Muscle of back (tissue), 11 donors: Measurements from ENCODE around the gene PLCL2. TPM values are rescaled to one million over a fixed set of nuclear protein-coding genes. Genes with fewer than 3 reads are reported as not detected.

Experiments used
- DNase-seq, 3 donors: peaks; one replicate each; pipeline versions ENCODE4 v3.0.0 to v3.0.0-alpha.2; 2013
- polyA plus RNA-seq, 10 donors: library from polyadenylated mRNA; unstranded; fragments of 120-200 nt; gene quantifications; one replicate each; pipeline ENCODE4 v1.2.1, GENCODE V29; 2013; ENCODE audit not compliant: insufficient read length in 10 of 10

Gene PLCL2
- polyA plus RNA-seq, 10 donors, result 7.7 to 18.1 (median 11.4) TPM

DNA sequence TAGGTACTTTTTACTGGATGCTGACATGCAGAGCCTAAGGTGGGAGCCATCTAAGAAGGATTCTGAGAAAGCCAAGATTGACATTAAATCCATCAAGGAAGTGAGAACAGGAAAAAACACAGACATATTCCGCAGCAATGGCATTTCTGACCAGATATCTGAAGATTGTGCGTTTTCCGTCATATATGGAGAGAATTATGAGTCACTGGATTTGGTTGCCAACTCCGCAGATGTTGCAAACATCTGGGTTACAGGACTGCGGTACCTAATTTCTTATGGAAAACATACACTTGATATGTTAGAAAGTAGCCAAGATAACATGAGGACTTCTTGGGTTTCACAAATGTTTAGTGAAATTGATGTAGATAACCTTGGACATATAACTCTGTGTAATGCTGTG is 125.1 kb downstream of the PLCL2 start:
- DNase-seq, result peak in 2 of 3 donors; percentile 14 to 20

DNA sequence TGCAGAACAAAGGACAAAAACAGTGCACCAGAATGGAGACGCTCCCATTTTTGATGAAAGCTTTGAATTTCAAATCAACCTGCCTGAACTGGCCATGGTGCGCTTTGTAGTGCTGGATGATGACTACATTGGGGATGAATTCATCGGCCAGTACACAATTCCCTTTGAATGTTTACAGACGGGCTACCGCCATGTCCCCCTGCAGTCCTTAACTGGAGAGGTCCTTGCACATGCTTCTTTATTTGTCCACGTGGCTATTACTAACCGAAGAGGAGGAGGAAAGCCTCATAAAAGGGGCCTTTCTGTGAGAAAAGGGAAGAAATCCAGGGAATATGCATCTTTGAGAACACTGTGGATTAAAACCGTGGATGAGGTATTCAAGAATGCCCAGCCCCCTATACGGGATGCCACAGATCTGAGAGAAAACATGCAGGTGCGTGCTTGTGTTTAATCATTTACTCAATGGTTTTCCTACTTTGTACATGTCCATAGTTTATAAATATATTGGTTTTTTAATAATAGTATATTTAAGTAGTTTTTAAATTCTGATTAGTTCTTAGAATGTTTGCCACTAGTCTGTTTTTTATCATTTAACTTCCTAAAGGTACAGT is 127.1 kb downstream of the PLCL2 start:
- DNase-seq, result no peak

DNA sequence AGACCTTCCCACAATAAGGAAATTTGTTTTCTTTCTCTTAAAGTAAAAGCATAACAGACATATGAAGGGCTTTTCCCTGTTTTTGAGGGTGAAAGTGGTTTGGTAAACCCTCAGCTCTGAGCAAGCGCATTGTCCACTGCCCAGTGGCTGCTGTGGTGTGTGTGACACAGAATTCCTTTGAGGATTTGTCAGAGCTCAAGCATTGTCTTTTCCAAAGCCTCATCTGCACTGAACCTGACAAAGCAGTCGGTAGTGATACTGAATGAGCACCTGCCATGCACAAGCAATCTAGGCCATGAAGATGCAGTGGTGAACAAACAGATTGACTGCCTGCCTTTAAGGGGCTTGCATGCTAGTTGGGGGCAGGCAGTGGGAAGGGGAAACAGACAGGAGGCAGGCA is 128.3 kb downstream of the PLCL2 start:
- no peak for DNase-seq

DNA sequence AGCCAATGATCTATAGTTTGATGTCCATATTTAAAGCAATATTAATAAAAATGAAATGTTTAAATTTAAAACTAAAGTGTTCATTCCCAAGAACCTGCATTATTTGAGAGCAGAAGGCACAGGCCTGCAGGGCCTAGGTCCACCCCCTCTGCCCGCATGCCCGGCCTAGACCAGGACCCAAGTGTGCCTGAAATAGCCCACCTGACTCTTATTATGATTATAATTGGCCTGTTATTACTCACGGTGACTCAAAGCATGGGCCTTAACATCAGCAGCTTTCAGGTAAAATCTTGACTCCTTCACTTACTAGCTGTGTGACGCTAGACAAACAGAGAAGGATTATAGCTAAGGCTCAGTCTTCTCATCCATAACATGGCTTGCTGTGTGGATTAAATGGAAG is 128.8 kb downstream of the PLCL2 start:
- DNase-seq, result no peak

DNA sequence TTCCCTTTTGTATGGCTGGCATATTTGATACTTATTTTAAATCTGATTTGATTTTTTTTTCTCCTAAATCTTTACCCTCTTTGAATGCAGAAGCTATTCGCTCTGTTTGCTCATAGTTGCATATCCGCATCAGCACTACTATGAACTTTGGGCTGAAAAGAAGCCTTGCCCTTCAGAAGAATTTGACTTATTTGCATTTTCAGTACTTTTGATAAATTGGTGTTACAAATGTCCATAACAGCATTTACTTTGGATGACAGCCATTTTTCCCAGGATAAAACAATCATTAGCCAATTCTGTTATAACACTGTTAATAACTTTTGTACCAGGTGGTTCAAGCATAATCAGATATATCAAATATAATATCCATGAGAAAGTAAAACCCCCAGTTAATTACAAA is 129.5 kb downstream of the PLCL2 start:
- no peak for DNase-seq

DNA sequence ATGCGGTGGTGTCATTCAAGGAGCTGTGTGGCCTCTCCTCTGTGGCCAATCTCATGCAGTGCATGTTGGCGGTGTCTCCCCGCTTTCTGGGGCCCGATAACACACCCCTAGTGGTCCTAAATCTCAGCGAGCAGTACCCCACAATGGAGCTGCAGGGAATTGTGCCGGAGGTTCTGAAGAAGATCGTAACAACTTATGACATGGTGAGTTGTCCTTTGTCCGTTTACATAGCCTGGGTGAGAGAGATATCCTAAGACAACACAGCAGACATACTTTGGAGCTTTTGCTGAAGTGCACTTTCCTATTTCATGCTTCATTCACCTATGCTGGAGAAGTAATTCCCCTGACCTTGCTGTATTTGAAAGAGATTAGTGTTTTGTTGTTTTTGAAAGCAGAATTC is 130.0 kb downstream of the PLCL2 start:
- DNase-seq, result no peak

DNA sequence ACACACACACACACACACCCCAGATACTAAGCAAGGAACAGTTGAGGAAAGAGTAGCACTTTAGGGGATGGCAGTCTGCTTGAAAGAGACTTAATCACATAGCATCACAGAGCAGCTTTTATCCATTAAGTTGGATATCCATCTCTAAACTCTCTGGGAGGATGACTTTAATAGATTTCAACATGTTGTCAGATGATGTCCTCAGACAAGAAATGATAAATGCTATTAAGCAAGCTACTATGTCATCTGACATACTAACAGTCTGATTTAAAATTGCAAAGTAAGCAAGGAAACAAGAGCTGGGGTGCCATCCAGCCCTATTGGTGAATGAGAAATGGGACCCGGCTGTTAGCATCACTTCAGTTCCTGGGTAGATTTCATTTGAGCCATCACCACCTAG is 136.9 kb downstream of the PLCL2 start:
- no peak for DNase-seq

DNA sequence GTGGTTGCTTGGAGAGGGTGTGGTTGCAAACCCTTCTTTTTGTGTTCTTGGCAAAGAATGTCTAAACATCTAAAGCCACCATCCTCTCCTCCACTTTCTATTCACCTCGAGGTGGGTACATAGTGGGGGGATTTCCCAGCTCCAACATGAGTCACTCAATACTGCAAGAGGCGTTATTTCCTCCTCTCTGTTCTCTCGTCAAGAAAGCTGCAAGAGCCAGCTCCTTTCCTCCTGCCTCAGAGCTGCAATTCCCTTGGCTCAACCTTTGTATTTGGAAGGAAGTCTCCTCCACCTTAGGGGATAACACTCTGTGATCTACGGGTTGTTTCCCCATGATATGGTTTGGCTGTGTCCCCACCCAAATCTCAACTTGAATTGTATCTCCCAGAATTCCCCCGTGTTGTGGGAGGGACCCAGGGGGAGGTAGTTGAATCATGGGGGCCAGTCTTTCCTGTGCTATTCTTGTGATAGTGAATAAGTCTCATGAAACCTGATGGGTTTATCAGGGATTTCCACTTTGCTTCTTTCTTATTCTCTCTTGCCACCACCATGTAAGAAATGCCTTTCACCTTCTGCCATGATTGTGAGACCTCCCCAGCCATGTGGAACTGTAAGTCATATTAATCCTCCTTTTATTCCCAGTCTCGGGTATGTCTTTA is 138.4 kb downstream of the PLCL2 start:
- DNase-seq, result no peak

DNA sequence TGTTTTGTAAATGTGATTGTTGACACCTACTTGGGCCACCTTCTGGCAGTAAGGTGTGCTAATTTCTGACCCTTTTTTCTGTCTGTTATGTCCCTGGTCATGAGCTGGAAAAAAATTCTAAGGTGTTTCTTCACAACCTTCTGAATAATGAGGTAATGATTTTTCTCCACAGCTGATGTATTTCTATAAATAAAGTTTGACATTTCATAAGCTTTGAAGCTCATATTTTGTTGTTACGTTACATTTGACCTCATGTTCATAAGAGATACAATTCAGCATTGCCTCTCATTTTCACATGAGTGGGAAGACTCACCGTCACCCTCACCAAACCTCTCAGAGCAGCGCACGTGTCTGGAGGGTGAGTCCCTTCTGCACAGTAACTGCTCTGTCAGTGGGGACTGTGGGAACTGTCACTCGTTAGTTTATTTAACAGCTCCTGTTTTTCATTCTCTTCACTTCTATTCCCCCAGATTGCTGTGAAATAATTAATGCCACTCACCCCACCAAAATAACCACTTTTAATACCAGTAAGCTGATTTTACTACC is 140.9 kb downstream of the PLCL2 start:
- DNase-seq, result no peak

DNA sequence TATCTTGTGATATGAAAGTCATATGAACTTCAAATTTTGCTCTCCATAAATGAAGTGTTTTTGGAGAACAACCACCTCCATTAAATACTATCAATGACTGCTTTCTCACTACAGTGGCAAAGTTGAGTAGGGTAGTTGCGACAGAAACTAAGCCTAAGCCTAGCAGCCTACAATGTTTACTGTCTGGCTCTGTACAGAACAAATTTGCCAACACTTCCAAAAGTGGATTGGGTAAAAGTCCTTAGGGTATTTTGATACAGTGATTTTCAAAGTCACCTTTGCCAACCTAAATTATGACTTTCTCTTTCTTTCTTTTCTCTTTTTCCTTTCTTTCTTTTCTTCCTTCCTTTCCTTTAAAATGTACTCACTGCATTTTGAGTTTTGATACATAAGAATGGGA is 142.6 kb downstream of the PLCL2 start:
- no peak for DNase-seq

DNA sequence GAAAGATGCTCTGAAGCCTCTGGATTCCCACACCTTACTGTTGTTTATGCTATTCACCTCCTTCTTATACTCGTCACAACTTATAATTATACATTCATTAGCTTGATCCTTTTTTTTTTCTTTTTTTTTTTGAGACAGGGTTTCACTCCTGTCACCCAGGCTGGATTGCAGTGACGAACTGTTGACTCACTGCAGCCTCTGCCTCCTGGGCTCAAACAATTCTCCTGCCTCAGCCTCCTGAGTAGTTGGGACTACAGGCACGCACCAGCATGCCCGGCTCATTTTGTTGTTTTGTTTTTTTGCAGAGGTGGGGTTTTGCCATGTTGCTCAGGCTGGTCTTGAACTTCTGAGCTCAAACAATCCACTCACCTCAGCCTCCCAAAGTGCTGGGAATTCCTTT is 143.6 kb downstream of the PLCL2 start:
- no peak for DNase-seq

DNA sequence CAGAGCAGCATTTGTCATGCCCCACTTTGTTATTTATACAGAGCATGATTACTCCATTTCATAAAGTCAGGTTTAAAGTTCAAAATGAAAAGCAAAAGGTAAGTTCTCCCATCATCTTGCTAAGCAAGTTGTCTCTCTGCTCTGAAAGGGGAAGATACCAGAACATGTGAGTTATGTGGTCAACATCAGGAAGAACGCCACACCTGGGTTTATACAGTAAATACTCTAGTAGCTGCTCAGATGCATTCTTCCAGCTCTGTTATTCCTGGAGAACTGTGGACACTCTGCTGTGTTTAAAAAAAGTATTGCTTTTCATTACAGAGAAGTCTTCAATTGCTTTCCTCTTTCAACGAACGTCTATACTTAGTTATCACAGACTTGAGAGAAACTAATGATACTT is 145.7 kb downstream of the PLCL2 start:
- no peak for DNase-seq

DNA sequence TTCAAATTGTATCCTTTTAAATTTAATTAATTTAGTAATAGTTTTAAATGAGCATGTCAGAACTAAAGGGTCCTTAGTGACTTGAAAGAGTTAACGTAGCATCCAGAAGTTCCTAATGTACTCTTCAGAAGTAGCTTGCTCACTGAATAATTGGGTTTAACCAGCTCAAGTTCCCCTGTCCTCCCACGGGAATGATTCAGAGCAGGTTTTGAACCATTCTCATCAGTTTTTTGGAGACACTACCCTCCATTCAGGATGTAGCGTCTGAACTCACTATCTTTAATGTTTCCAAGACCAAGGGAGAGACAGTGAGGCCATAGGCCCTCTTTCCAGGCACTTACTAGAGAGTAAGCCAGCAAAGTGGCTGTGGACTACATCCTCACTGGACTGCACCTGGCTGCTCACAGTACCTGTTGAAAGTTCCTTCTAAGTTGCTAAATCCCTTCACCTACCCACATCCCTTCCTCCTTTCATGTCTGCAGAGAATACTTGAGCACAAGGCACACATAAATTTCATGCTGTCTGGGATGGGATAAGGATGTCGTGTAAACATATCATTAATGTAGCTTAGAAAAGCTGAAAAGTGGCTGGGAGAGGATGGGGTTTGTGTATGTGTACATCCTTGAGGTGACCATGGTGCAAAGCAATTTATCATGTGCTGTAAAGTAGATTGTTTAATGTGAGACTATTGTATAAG is 146.3 kb downstream of the PLCL2 start:
- no peak for DNase-seq

DNA sequence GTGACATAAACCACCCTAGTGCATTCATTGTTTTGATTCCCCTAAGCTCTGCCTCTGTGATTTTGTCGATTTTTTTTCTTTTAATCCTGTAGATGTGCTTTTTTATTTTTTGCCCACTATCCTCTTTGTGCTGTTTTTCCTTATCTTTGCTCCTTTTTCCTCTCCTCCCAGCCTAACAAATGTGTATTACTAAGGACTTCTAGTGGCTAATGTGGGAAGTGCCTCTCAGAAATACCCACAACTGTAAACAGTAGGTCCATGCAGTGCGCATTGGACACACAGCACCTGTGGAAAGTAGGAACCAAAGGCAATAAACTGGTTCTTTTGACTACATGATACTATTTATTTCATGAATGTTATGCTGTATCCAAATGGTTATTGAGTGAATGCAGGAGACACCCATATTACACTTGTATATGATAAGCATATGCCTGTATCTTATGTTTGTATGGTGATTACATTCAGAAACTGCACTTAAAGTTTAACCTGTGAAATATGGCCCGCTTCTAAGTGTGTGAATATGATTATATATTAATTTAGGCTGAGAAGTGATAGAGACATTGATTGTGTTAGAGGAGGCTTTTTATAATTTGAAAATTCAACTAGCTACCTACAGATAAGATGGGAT is 147.8 kb downstream of the PLCL2 start:
- DNase-seq, result peak in 2 of 3 donors; percentile 15 to 59

DNA sequence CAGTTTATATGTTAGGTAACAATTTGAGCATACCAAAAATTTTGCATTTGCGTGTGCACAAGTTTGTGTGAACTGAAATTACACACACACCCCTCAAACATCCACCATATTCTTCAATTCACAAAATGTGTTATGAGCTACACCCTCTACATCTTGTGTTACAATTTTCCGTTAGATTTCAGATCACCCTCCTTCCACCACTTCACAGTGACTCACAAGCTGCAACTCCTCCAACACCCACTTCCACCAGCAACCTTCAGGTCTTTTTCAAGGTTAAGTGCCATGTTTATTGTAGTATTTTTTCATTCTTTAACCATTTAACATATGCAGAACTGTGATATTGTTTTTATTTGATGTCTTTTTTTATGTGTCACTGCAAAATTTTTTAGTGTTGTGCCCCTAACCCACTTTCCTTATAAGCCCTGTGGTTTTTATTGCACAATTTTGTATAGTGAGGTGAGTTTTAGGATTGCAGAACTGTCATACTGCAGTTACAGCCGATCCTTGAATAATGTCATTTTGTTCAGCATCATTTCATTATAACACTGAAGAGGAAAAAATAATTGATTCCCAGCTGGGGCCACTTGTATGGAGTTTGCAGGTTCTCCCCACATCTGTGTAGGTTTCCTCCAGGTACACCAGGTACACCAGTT is 148.9 kb downstream of the PLCL2 start:
- no peak for DNase-seq

DNA sequence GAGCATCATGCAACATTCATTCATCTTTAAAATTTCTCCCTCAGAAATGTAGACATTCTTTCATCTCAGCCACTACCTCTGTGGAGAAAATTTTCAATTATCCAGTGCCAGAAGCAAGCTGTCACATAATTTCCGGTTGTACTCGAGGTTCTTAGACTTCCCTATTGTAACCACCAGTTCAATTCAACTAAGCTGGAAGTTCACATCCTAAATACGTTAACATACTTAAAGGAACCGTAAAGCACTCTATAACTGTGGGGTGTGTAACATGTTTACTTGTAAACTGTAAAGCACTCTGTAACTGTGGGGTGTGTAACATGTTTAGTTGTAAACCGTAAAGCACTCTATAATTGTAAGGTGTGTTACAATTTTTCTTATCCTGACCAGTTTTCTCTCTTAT is 150.3 kb downstream of the PLCL2 start:
- no peak for DNase-seq

DNA sequence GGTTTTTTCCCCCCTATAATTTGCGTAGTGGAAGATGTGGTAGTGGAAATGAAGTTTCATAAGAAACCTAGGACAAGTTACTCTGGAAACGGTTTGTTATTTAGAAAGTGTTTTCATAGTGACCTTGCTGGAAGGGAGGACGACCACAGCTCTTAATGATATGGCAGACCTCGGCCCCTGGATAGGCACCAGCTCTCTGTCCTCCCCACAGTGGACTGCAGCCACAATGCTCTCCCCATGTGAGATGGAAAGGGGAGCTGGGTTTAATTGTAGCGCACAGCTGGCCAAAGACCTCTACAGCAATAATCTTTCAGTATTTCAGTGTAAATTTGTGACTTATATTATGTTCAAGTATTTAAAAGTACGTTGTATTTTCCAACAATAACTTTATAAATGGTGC is 151.2 kb downstream of the PLCL2 start:
- no peak for DNase-seq

DNA sequence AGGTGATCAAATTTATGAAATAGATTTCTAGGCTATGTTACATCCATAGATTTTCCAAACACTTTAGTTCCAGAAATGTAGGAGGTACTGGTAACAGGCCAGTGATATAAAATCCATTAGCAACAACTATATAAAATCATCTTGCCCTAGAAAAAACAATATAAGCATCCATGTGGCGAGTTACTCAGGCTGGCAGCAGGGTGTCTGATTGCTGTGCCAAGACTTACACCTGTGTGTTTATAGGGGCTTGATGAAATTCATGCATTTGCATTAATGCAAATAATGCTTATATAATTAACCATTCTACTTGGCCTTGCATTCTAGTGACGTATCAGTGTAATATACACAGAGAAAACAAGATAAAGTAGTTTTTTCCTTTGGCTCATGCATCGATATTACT is 153.4 kb downstream of the PLCL2 start:
- DNase-seq, result no peak

DNA sequence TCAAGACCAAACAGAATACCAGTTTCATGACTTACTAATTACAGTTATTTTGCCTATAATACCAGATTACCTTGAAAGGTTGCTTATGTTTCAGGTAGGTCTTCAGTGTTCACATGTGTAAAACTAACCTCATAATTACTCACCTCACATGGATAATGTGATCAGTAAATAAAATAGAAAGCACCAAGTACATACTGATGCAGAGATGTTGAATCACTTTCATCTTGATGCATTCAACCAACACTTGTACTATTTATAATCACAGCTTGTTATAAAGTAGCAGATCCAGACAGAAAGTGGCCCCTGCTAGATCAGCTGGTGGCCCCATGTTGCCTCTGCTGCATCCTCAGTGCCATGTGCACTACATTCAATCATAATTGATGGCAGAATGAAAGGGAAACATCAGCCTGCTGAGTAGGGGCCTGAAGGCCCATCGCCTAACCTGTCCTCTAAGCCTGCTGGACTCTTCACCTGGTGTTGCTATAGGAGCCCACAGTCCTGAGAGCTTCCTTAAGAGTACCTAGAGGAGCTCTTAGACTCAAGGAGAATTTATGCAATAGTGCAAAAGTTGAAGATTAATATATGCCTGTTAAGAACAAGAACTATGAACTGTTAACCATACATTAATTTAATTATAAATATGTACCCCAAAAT is 154.3 kb downstream of the PLCL2 start:
- no peak for DNase-seq

DNA sequence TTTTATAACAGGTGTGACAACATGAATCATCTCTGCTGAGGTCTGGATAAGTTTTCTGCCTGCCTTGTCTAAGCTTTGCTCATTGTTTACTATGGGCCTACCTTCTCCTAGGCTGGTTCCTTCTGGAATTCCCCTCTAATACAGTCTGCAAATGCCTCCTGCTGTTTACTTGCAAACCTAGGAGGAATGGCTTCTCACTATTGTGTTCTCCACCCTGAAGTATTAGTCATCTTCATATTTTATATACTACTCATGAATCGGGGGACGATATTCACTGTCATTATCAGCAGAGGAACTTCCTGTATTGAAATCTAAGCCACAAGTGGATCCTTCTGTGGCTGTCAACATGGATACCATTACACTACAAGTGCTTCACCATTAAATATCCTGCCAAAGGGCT is 154.8 kb downstream of the PLCL2 start:
- DNase-seq, result peak in 1 of 3 donors; percentile 74

DNA sequence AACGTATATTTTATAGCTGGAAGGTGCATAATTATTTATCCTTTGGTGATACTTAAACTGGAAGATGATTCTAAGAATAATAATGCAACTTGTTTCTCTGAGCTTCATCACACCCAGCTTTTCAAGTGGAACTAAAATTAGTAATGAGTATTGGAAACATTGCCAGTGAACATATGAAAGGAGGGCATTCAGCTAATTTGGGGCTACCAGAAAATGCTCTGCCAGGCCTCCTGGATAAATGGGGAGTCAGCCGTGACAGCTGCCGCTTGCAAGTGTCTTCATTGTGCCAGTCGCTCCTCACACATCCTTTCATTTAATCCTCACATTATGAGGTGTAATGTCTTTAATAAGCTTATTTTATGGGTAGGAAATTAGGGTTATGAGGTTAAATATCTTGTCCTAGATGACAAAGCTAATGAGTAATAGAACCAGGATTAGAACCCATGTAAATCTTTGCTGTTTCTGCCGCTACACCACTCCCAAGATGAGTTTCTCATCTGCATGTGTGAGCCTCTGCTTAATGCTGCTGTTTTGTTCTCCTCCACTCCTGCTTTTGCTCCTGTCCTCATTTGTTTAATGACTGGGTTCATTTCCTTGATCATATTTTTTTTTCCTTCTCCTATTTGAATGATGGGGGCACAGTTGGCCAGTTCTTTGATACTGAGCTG is 155.7 kb downstream of the PLCL2 start:
- DNase-seq, result no peak
